Measurements from ENCODE around the gene DUOXA2. TPM values are rescaled to one million over a fixed set of nuclear protein-coding genes. Genes with fewer than 3 reads are reported as not detected.

DUOXA2 gene
- total and polyA plus RNA-seq, 3 donors from 2014 or later: 0.31 to 0.39 (median 0.36) TPM

DNA sequence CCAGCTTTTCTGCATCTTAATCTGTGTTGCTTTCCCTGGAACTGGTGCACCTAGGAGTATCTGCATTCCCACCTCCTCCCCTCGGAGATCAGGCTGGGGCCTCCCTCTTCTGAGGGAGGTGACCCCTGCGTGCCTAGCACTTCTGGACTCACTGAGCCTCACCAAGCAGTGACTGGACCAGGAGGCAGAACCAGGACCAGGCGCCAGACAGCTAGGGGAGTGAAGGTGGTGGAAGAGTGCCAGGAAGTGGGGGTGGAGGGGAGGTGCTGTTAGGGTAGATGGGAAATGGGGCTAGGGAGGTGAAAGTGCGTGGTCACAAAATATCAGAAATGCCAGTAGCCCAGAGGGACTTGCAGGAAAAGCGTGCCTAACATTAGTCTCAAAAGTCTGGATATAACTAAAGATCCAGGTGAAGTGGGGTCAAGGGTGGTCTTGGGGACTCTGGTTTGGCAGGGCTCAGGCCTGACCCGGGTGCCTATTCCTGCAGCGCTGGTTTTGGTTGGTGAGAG lies 1.2 kb downstream of the DUOXA2 start:
- Histone ChIP-seq H3K9me3 (no peaks in the 10 kb centered on the region), H3K4me1 (peaks cover 17% of the 10 kb centered on the region), H3K27ac (no peak overlapping the region), H3K36me3 (ENCODE audit: low read depth, missing control alignments) (no peaks in the 10 kb centered on the region), H3K4me3 (no peak overlapping the region), H3K27me3 (no peaks in the 10 kb centered on the region)
- 53 to 56% methylated on average over 7 of the region's 7 CpGs for WGBS, 2 donors
- TF ChIP-seq POLR2A (IDR thresholded peaks at IDR 0.05): no peak
- no peak for TF ChIP-seq CTCF (IDR thresholded peaks at IDR 0.05)
- intact Hi-C loops (cut with DNase I; ENCODE audit: low total_unique reads): no loop called here
- no peak for DNase-seq

- Histone ChIP-seq H3K27me3 (no peaks in the 10 kb centered on the region), H3K4me3 (peak overlapping the region in 1 of 2 donors; percentile 9), H3K9me3 (no peaks in the 10 kb centered on the region), H3K27ac (no peak overlapping the region), H3K4me1 (peaks cover 17% of the 10 kb centered on the region), H3K36me3 (ENCODE audit: low read depth, missing control alignments) (no peaks in the 10 kb centered on the region)
- TF ChIP-seq CTCF (IDR thresholded peaks at IDR 0.05) (no peak), POLR2A (IDR thresholded peaks at IDR 0.05) (no peak)
- intact Hi-C loops (cut with DNase I; ENCODE audit: low total_unique reads): no loop called here
- WGBS, 2 donors: 32 to 47% methylated on average over 14 to 19 of the region's 19 CpGs
- no peak for DNase-seq
Measured at GRCh38 chr15:45116006-45116481, 1.9 kb downstream of the DUOXA2 start.

DNA sequence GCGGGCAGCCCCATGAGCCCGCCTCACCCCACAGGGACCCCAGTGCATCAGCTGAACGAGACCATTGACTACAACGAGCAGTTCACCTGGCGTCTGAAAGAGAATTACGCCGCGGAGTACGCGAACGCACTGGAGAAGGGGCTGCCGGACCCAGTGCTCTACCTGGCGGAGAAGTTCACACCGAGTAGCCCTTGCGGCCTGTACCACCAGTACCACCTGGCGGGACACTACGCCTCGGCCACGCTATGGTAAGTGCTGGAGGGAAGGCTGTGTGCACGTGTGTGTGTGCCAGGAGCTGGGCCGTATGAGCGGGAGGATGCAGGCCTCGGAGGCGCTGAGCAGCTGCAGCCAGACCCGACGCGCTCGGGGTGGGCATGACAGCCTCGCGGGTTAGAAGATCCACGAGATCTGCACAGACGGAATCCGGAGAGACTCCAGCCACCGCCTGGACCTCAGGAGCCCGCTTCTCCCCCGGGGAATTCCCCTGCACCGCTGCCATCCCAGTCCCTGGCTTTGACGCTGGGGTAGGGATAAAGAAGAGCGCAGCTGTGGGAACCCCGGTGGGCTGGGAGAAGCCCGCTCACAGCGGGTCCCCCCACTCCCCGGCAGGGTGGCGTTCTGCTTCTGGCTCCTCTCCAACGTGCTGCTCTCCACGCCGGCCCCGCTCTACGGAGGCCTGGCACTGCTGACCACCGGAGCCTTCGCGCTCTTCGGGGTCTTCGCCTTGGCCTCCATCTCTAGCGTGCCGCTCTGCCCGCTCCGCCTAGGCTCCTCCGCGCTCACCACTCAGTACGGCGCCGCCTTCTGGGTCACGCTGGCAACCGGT lies 2.6 kb downstream of the DUOXA2 start:
- H3K36me3 ChIP-seq (ENCODE audit: low read depth, missing control alignments): no peaks in the 10 kb centered on the region
- peaks cover 17% of the 10 kb centered on the region for H3K4me1 ChIP-seq
- 18 to 24% methylated on average over 18 to 64 of the region's 65 CpGs for WGBS, 2 donors
- TF ChIP-seq POLR2A (IDR thresholded peaks at IDR 0.05) (no peak), CTCF (IDR thresholded peaks at IDR 0.05) (no peak)
- intact Hi-C loops (cut with DNase I; ENCODE audit: low total_unique reads): no loop called here
- no peaks in the 10 kb centered on the region for H3K9me3 ChIP-seq
- H3K4me3 ChIP-seq: peak overlapping the region in 1 of 2 donors; percentile 9
- H3K27ac ChIP-seq: no peak overlapping the region
- no peaks in the 10 kb centered on the region for H3K27me3 ChIP-seq
- DNase-seq: no peak

- DNase-seq: no peak
- peak overlapping the region in 1 of 2 donors; percentile 14 for H3K4me3 ChIP-seq
- no peak overlapping the region for H3K27ac ChIP-seq
- H3K27me3 ChIP-seq: no peaks in the 10 kb centered on the region
- no peaks in the 10 kb centered on the region for H3K9me3 ChIP-seq
- intact Hi-C loops (cut with DNase I; ENCODE audit: low total_unique reads): no loop called here
- peaks cover 14% of the 10 kb centered on the region for H3K4me1 ChIP-seq
- 29 to 31% methylated on average over 33 of the region's 33 CpGs for WGBS, 2 donors
- no peaks in the 10 kb centered on the region for H3K36me3 ChIP-seq (ENCODE audit: low read depth, missing control alignments)
- TF ChIP-seq CTCF (IDR thresholded peaks at IDR 0.05) (no peak), POLR2A (IDR thresholded peaks at IDR 0.05) (no peak)
Measured at GRCh38 chr15:45117308-45118130, 3.4 kb downstream of the DUOXA2 start.

All from testis (tissue), 3 donors.